G401.6 (cell line): ENCODE measurements around the gene RPA1.

Experiments
- FAIRE-seq: peaks from 2 replicates; lab custom pipeline; 2012; peaks lifted over from hg19 to GRCh38; lab: Jason Lieb, UNC

Gene RPA1

DNA sequence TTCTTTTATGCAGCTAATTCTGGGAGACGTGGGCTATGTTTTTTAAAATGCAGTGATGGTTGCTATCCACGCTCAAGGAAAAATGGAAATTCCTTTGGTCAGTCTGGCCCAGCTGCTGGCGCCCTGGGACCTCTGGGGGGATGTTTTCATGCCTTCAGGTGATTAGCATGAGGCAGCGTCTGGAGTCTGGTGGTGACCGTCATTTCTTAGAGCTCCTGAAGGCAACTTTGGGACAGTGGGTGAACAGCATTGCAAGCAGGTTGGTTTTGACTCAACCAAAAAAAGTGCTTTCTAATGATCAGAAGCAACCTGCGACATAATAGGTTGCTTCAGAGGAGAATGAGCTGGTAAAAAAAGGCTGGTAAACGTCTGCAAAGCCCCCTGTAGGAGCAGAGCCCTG lies 82.3 kb downstream of the RPA1 start:
- no peak for FAIRE-seq

DNA sequence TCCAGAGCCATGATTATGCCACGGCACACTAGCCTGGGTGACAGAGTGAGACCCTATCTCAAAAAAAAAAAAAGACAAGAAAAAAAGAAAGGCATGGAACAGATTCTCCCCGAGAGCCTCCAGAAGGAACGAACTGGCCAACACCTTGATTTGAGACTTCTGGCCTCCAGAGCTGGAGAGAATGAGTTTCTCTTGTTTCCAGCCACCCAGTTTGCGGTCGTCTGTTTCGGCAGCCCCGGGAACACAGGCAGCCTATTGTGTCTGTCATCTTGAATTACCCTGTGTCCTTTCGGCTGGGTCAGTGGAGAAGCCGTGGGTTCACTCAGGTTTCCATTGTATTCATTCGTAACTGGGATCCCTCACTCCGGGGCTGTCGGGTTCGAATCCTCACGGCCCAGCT lies 83.9 kb downstream of the RPA1 start:
- FAIRE-seq: no peak

DNA sequence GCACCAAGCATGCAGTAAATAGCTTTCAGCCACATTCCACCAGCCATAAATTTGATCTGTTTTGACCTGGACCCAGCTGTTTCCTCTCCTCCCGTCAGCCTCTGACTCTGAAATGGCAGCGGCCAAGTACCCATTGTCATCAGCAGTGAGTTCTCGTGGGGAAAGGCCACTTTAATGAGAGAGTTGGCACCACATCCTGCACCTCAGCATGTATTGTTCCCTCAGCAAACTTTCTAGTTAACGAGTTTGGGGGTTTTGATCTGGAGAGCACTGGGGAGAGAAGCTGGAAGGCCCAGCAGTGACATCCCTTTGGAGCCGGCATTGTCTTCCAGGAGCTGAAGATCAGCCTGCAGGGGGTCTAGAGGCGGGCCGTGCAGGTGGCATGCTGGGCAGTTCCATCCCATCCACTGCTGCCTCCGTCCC lies 84.9 kb downstream of the RPA1 start:
- FAIRE-seq: no peak

DNA sequence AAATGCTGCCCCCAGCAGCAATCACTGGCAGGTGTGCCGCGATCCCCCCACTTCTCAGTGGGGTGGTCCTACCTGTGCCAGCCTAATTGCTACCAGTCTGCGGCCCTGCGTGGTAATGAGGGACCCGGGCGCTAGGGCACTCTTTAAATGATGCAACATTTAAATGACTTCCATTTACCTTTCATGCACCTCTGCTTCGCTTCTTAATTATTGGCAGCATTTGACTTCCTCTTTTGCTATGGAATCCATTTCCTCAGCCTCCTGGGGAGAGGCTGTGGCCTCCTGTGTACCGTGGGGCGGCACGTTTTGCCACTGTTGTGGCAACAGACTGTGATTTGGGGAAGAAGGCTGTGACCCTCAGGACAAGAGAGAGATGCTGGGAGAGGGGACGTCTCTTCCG lies 86.1 kb downstream of the RPA1 start:
- FAIRE-seq: no peak

DNA sequence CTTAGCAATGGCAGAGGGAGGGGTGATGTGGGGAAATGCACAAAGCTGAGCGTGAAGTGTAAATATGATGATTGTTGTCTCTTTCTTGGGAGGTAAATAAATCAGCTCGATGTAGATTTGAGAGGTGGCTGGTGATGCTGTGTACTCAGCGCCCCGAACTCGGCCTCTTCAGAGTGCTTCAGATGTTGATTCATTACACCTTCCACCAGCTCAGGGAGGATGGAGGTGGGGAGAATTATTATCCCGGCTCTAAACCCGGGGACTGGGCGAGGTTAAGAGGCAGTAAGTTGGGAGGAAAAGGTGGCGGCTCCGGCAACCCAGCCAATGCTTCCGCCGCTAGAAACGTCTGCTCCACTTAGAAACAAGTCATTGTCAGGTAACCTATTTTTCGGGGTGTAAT lies 86.5 kb downstream of the RPA1 start:
- FAIRE-seq: no peak

DNA sequence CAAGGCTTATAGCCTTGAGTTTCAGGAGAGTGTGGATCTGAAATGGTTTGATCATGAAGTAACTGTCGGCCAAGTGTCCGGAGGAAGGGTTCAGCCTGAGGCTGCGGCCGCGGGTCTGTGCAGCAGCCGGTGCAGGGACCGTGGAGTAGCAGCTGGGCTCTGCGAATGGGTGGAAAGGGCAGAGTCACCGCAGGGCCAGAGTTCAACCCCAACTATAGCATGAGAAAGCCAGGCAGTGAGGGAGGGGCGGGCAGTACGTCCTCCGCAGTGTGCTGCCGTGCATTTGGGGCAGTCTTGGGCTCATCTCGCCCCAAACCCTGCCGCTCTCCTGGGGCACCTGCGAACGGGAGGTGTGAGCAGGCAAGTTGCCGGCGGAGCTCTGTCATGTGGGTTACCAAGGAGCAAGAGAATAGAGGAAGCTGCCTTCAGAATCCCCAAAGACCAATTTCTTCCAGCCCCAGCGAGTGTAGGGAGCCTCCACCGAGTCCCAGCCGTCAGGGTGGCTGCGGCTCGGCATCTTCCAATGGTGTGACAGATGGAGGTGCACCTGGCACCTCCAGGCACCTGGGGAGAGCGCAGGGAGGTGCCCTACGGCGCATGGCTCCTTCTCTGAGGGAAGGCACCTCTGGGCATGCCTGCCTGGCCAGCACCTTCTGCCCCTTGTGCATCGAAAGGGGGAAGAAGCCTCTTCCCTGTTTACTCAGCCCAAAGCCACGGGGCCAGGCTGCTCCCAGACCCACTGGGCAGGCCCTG lies 87.3 kb downstream of the RPA1 start:
- FAIRE-seq: no peak

DNA sequence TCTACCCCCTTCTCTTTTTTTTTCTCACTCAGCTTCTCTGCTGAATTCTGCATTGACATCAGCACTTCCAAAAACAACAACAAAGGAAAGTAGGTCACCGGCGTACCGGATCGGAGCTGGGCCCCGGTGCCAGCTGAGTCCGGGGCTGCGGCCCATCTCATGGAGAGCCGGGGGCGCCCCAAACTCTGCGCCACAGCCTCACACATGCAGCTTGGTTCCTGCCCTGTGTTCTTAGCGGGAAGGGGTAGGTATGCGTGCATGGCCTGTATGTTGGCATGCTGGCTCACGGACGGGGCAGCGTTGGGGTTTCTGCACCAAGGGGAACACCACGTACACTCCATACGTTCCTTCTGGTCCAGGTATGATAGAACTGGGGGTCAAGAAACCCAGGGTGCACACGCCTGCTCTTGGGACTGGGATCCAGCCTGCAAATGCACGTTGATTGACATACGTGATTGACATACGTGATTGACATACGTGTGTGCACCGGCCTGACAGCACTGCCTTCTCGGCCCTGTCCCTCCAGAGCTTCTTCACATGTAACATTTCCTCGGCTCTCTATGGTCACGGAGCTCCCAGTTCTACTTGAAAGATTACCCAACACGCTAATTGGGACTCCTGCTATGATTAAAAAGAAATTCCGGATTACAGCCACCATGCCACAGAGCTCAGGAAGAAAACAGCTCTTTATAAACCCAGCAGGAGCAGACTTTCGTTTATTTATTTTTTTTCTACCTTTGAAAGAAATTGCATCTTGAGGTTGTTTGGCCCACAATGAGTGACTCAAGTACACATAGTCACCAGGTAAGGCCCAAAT lies 88.7 kb downstream of the RPA1 start:
- no peak for FAIRE-seq

DNA sequence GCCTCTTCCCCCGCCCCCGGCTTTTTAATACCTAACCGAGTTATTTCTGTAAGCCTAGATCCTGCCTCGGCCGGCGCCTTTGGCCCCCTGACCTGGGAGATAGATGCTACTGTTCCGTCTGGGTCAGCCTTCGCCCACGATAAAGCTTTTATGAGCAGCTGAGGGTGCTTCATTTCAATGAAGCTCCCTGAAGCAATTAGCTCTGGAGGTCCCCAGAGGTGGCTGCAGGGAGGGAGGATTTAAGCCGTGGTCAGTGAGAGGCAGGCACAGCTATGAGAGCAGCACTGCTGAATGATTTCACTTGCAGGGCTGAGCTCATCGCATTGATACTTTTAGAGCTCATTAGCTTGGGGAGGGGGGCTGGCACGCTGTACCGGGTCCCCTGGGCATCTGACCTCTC lies 89.4 kb downstream of the RPA1 start:
- no peak for FAIRE-seq

DNA sequence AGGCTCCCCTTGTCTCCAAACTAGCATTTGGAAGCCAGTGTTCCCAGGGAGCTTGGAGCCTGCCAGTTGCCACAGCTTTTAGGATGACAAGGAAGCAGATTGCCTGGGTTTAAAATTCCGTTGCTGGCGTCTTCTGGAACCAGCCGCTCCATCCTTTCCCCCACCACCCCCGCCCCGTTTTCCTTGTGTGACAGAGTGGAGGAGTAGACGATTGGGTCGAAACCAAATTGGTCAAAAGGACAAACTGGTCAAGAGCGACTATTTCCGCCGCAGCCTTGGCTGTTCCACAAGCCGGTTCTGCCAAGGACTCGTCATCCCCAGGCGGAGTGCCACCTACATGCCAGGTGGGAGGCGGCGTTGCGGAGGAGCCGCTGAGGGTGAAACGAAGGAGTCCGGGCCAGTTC lies 91.1 kb downstream of the RPA1 start:
- FAIRE-seq: no peak

DNA sequence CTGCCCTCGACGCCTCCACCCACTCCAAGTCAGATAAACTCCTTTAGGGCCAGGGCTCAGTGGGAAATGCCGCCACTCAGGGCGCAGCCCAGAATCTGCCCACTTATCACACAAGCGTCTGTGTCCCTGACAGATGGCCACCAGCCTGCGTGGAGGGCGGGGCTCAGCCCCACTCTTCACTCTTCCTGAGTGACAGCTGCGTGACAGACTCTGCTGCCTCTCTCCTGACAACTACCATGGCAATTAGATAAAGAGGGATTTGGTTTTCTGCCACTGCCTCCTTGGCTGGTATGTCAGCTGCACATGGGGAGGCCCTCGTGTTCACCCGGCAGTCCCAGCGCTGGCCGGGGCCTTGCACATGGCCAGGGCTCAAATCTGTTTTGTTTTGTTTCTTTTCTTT lies 99.2 kb downstream of the RPA1 start:
- FAIRE-seq: no peak

DNA sequence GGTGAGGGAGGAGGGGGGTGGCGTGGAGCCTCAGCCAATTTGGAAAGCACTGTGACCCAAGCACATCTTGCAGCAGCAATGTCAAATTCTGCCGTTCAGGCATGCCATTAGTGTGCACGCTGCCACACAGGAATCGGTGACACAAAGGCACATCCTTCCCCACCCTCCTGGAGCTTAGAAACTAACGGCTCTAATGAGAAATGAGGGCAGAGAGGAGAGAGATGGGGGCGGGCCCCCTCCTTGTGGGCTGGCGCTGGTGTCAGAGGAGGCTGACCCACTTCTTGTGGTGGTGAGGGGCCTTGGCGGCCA lies 100.5 kb downstream of the RPA1 start:
- FAIRE-seq: no peak

DNA sequence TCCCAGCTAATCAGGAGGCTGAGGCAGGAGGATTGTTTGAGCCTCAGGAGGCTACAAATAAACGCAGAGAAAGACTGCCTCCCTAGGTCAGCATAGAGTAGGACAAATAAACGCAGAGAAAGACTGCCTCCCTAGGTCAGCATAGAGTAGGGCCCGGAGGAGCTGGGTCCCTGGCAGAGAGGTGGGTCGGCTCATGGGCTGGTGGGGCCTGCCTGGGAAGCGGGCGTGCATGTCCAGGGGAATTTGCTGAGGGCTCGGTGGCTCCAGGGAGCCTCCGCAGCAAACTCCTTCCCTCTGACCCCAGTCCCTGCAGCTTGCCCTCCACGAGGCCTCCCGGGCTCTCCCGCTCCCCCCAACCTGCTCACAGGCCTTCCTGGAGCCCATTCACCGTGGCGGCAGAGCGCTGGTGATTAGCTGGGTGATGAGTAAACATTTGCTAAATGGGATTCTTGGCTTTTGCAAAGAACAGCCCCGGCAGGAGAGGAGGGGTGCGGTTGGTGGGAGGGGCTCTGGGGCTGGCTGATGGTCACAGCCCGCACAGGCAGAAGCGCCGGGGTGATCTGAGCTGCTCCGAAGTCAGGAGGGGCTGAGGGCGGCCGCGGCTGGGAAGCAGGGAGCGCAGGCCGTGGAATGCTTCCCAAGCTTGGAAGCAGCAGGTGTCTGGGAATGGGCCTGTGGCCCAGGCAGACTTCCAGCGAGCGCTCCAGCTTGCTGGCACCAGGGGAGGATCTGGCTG lies 102.2 kb downstream of the RPA1 start:
- no peak for FAIRE-seq

DNA sequence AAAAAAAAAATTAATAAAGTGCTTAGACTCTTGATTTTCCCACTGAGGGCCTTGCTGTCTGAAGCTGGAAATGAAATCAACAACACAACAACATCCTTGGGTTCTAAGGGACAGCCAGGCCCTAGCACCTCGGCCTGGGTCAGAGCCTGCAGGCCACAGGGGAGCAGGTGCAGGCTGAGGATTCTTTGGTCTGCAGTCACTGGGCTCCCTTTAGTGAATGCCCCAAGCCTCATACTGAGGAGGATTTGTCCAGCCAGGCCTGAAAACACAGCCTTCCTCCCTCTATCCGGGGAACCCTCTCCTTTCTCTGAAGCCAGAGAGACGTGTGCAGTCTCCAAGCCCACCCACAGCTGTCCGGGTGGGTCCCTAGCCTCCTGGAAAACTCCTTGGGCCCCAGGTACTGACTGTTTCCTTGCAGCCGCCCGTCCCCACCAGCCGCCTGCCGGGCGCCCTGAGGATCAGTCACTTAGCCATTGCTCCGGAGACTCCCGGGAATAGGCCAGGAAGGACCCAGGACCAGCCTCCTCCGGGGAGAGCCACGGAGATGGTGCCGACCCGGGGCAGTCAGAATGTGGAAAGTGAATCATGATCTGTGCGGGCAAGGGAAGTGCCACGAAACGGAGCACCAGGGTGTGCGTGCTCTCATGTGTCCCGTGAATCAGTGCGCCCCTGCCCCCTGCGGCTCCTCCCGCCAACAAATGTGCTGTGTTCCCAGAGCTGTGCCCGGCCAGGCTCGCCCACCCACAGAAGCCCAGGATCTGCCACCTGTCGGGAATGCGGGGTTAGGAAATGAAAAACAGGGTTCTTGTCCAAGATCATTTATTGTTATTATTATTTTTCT lies 104.3 kb downstream of the RPA1 start:
- FAIRE-seq: no peak

DNA sequence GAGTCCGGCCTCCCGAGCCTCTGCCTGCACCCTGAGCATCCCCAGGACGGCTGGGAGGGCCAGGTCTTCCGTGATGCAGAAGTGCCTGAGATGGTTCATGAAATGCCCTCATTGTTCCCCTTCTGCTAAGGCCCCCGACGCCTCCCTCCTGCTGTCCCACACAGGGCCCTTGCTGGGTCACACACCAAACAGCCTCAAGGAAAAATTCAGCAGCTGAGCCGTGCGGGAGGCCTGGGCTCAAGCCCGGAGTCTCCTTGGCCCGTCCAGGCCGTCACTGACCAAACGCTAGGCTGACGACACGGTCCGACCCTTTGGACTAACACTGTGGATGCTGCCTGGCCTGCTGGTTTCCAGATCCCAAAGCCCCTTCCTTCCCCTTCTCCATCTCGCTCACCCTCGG lies 105.1 kb downstream of the RPA1 start:
- no peak for FAIRE-seq

DNA sequence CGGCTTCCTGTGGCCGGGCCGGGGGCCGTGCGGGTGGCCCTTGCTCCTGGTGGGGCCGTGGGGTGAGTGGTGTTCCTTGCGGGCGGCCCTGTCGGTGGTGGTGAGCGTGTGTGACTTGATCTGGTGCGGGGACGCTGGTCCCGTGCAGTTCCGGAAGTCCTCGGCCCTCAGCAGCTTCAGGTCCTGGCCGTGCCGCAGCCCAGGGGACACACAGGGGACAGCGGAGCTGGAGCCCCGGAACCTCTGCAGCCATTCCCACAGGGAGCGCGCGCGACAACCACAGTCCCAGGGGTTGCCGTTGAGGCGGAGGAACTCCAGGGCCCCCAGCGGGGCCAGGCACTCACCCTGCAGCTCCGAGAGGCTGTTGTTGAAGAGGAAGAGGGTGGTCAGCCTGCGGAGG lies 107.0 kb downstream of the RPA1 start:
- FAIRE-seq: no peak

DNA sequence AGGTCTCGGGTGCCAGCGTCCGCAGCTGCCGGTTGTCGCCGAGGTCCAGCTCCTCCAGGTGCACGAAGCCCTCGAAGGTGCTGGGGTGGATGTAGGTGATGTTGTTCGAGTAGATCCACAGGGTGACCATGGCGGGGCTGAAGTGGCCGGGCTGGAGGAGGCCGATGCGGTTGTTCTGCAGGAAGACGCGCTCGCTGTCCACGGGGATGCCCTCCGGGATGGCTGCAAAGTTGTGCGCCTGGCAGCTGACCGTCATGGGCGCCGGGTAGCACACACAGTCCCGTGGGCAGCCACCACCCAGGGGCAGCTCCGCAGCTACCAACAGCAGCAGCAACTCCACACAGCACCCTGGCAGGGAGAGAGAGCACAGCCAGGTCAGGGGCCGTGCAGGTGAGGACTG lies 107.7 kb downstream of the RPA1 start:
- no peak for FAIRE-seq

DNA sequence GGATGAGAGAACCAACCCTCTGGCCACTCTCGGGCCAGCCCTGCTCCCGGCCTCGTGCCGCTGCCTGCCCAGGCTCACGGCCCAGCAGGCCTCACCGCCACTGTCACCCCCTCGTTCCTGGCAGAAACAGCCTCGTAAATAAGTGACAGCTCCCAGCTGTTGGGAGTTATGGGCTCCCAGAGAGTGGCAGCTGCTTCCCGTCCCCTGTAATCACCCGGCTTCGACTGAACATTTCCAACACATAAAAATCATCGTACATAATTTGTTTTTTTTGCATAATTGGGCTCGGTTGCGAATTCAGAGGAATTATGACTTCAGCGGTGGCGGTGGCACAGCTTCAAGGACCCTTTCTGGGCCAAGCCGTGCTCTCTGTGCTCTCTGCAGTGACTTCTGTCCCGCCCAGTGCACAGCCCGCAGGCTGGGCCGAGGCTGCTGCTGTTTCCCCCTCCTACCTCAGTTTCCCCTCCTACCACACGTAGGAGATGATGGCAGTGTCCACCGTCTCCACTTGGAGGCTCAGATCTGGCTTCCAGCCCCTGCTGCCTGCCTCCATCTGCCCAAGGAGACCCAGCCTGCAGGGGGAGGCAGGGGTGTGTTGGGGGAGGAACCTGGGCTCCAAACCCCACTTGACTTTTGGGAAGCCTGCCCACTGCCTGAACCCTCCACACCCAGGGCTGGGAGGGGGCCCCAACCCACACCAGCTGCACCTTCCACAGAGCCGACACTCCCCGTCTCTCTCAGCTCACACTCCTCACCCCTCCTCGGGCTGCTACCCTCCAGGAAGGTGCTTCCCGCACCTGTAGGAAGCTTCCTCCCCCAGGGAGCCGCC lies 110.4 kb downstream of the RPA1 start:
- no peak for FAIRE-seq

DNA sequence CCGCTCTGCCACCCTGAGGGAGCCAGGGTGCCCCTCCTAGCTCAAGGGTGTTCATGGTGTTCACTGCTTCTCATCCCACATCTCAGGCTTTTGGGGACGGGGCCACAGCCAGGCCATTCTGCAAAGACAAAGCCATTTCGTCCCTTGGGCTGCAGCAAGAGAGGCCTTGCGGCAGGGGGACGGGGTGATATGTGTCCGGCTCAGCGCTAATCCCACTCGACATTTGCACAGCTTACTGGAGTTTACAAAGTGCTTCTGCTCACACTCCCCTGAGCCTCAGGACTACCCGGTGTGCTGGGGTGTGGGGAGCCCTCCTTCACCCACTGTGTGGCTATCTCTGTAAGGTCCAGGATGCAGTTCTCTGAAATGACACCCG lies 111.0 kb downstream of the RPA1 start:
- no peak for FAIRE-seq

DNA sequence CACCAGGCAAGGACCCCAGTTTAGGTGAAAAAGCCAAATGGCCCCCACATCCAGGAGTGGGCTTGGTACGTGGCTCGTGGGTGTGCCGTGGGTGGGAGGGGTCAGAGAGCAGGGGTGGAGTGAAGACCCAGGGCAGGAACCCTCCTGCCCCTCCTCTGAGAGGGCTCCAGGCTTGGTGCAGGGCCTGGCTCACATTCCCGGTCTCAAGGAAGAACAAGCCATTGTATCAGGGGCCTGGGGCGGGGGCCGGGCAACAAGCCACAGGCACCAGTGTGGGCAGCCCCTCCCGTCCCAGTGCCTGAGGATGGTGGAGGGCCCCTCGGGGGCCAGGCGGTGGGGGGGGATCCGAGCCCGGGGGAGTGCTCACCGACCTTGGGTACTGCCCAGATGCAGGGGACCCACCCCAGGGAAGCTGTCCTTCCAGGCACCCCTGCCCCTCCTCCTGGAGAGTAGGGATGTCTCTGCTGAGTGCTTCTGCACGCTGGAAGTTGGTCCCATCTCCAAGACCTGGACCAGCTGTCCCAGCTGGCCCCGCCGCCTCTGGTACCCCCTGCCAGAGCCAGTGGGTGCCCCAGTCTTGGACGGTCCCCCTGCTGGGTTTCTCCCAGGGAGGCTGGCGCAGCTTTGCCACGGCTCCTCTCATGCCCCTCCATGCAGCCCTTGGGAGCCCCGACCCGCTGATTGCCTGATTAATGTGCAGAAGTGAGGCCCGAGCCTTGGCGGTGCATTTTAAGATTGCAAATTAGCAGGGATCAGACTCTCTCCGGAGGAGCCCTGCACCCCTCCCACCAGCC lies 111.7 kb downstream of the RPA1 start:
- FAIRE-seq: no peak

DNA sequence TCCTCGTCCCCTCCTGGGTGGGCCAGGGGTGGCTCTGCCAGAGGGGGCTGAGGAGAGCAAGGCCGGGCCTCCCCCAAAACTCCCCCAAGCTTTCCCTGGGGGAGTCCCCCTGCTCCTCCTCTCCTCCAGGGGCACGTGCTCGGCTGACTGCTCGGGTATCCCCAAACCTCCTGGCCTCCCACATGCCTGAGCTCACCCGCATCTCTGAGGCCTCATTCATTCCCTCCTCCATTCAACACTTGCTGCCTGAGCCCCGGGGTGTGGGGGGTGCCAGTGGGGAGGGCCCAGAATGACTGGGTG lies 112.2 kb downstream of the RPA1 start:
- FAIRE-seq: no peak
